ENCODE results near the gene NCS1. TPM values are rescaled to one million over a fixed set of nuclear protein-coding genes. Genes with fewer than 3 reads are reported as not detected.

Gene NCS1
- total RNA-seq, 2 donors from 2014 or later: 50.8 to 58.3 TPM

- Histone ChIP-seq H3K4me1 (ENCODE audit: control insufficient read depth in 1 of 2, low read depth in 2 of 2) (peaks cover 4 to 14% of the 10 kb centered on the region in 2 donors), H3K27ac (no peak overlapping the region), H3K27me3 (replicated peaks; ENCODE audit: insufficient read depth) (no peaks in the 10 kb centered on the region), H3K9me3 (peaks cover under 1% of the 10 kb centered on the region), H3K36me3 (peaks cover 21% of the 10 kb centered on the region), H3K4me3 (no peak overlapping the region)
- no peak for TF ChIP-seq CTCF (IDR thresholded peaks at IDR 0.05)
- ATAC-seq (ENCODE audit: insufficient number of reproducible peaks, low FRiP score, low read depth): no peak
- DNase-seq (ENCODE audit: low spot score): no peak
Measured at GRCh38 chr9:130232899-130233586, 60.8 kb downstream of the NCS1 start.

GRCh38 chr9:130233587-130233945 lies 61.4 kb downstream of the NCS1 start:
- Histone ChIP-seq H3K36me3 (peaks cover 18% of the 10 kb centered on the region), H3K4me1 (ENCODE audit: control insufficient read depth in 1 of 2, low read depth in 2 of 2) (peaks cover 4 to 14% of the 10 kb centered on the region in 2 donors), H3K27ac (no peak overlapping the region), H3K27me3 (replicated peaks; ENCODE audit: insufficient read depth) (no peaks in the 10 kb centered on the region), H3K4me3 (no peak overlapping the region), H3K9me3 (no peaks in the 10 kb centered on the region)
- ATAC-seq (ENCODE audit: insufficient number of reproducible peaks, low FRiP score, low read depth) (no peak), DNase-seq (ENCODE audit: low spot score) (no peak)
- TF ChIP-seq CTCF (IDR thresholded peaks at IDR 0.05): no peak

GRCh38 chr9:130234340-130235260 lies 62.4 kb downstream of the NCS1 start:
- H3K36me3 ChIP-seq: peaks cover 18% of the 10 kb centered on the region
- DNase-seq (ENCODE audit: low spot score): no peak
- H3K4me3 ChIP-seq: no peak overlapping the region
- peaks cover 4 to 14% of the 10 kb centered on the region in 2 donors for H3K4me1 ChIP-seq (ENCODE audit: control insufficient read depth in 1 of 2, low read depth in 2 of 2)
- no peaks in the 10 kb centered on the region for H3K27me3 ChIP-seq (replicated peaks; ENCODE audit: insufficient read depth)
- no peaks in the 10 kb centered on the region for H3K9me3 ChIP-seq
- no peak for ATAC-seq (ENCODE audit: insufficient number of reproducible peaks, low FRiP score, low read depth)
- H3K27ac ChIP-seq: peak overlapping the region in 1 of 2 donors; percentile 50
- no peak for TF ChIP-seq CTCF (IDR thresholded peaks at IDR 0.05)

- Histone ChIP-seq H3K9me3 (no peaks in the 10 kb centered on the region), H3K4me3 (peak overlapping the region; percentile 56), H3K4me1 (ENCODE audit: control insufficient read depth in 1 of 2, low read depth in 2 of 2) (peaks cover 4 to 16% of the 10 kb centered on the region in 2 donors), H3K36me3 (peaks cover 18% of the 10 kb centered on the region), H3K27me3 (replicated peaks; ENCODE audit: insufficient read depth) (no peaks in the 10 kb centered on the region), H3K27ac (peak overlapping the region; percentile 30 to 50)
- no peak for ATAC-seq (ENCODE audit: insufficient number of reproducible peaks, low FRiP score, low read depth)
- no peak for DNase-seq (ENCODE audit: low spot score)
- peak; percentile 100 for TF ChIP-seq CTCF (IDR thresholded peaks at IDR 0.05)
Measured at GRCh38 chr9:130235558-130236435, 63.6 kb downstream of the NCS1 start.

Measured in thoracic aorta (tissue), 2 donors.